HepG2 (cell line): ENCODE measurements around the gene TRAP1. TPM values are rescaled to one million over a fixed set of nuclear protein-coding genes. Genes with fewer than 3 reads are reported as not detected.
A peak's percentile ranks its signal among the peaks of the same experiment; 100 is the strongest.

Experiments
- FOSL2 ChIP-seq: sonication (generic); formaldehyde crosslinking; IDR thresholded peaks from 2 replicates; pipeline ENCODE4 v1.4.0; 2020; ENCODE audit warnings: missing genetic modification reagents
- FOXJ3 ChIP-seq: sonication (generic); formaldehyde crosslinking; IDR thresholded peaks from 2 replicates; pipeline ENCODE4 v1.4.0; 2020; ENCODE audit warnings: missing genetic modification reagents, mild to moderate bottlenecking, borderline replicate concordance
- GFI1 ChIP-seq: sonication (generic); formaldehyde crosslinking; IDR thresholded peaks from 2 replicates; pipeline ENCODE4 v1.5.0; 2020; ENCODE audit warnings: missing genetic modification reagents, mild to moderate bottlenecking, borderline replicate concordance
- GPN1 ChIP-seq: sonication (generic); formaldehyde crosslinking; IDR thresholded peaks from 2 replicates; pipeline ENCODE4 v1.5.1; 2020; ENCODE audit warnings: missing genetic modification reagents, borderline replicate concordance
- HBP1 ChIP-seq: IDR thresholded peaks from 2 replicates; pipeline ENCODE4 v1.6.1; 2016; ENCODE audit warnings: low read depth, control low read depth
- HDAC1 ChIP-seq: sonication (generic); formaldehyde crosslinking; IDR thresholded peaks from 2 replicates; pipeline ENCODE4 v1.5.1; 2020; ENCODE audit warnings: mild to moderate bottlenecking, missing genetic modification reagents
- MEIS2 ChIP-seq: sonication (generic); formaldehyde crosslinking; IDR thresholded peaks from 2 replicates; pipeline ENCODE4 v1.9.0; 2021; ENCODE audit warnings: mild to moderate bottlenecking, missing genetic modification reagents
- NCOA1 ChIP-seq: sonication (generic); formaldehyde crosslinking; IDR thresholded peaks from 2 replicates; pipeline ENCODE4 v1.9.0; 2021; ENCODE audit warnings: missing genetic modification reagents
- NFYB ChIP-seq: sonication (generic); formaldehyde crosslinking; IDR thresholded peaks from 2 replicates; pipeline ENCODE4 v1.4.0; 2020; ENCODE audit warnings: missing genetic modification reagents
- NFYC ChIP-seq: IDR thresholded peaks from 2 replicates; pipeline ENCODE4 v1.6.1; 2016; ENCODE audit warnings: missing genetic modification reagents, missing compliant biosample characterization
- NR2C2 ChIP-seq: sonication (generic); formaldehyde crosslinking; IDR thresholded peaks from 2 replicates; pipeline ENCODE4 v1.4.0; 2020; ENCODE audit warnings: missing genetic modification reagents, mild to moderate bottlenecking, moderate library complexity, borderline replicate concordance
- PPARG ChIP-seq: conservative IDR thresholded peaks from 2 replicates; pipeline ENCODE4 v1.6.1; 2016; ENCODE audit warnings: missing biosample characterization, missing genetic modification reagents
- SAP130 ChIP-seq: IDR thresholded peaks from 2 replicates; pipeline ENCODE4 v1.6.1; 2016; ENCODE audit warnings: low read depth
- ZBTB8A ChIP-seq: sonication (generic); formaldehyde crosslinking; IDR thresholded peaks from 2 replicates; pipeline ENCODE4 v1.4.0; 2020; ENCODE audit warnings: mild to moderate bottlenecking, low read depth, missing genetic modification reagents, borderline replicate concordance
- ZNF430 ChIP-seq: sonication (generic); formaldehyde crosslinking; IDR thresholded peaks from 2 replicates; pipeline ENCODE4 v1.9.0; 2021; ENCODE audit warnings: mild to moderate bottlenecking, missing genetic modification reagents
- ZNF614 ChIP-seq: IDR thresholded peaks from 2 replicates; pipeline ENCODE4 v1.6.1; 2018; ENCODE audit warnings: missing biosample characterization, missing genetic modification reagents, inconsistent platforms, borderline replicate concordance
- ZNF780A ChIP-seq: sonication (generic); formaldehyde crosslinking; IDR thresholded peaks from 2 replicates; pipeline ENCODE4 v1.8.0; 2022; ENCODE audit warnings: mild to moderate bottlenecking, missing genetic modification reagents, moderate library complexity
- ZNF788 ChIP-seq: sonication (generic); formaldehyde crosslinking; IDR thresholded peaks from 2 replicates; pipeline ENCODE4 v1.5.0; 2020; ENCODE audit warnings: mild to moderate bottlenecking, missing genetic modification reagents, borderline replicate concordance
- polyA plus RNA-seq, 8 experiments: library from polyadenylated mRNA; depleted of rRNA in 3 of 8; stranded (reverse) in 7 of 8; unstranded in 1 of 8; fragments of >200 nt; fragmentation: Illumina TruSeq in 4 of 8; extraction: Trizol in 4 of 8; gene quantifications; 2 replicates each; pipeline versions ENCODE4 v1.2.1 to v1.2.3, GENCODE V29; 2011 to 2016; ENCODE audit warnings: low read depth in 4 of 8, missing spikeins in 1 of 8, mixed read lengths in 1 of 8; ENCODE audit not compliant: insufficient read depth in 1 of 8
- total RNA-seq, 5 experiments: library from RNA; depleted of rRNA; stranded (reverse); fragments of >200 nt; fragmentation: Illumina TruSeq; extraction: Trizol; gene quantifications; 2 replicates each; pipeline ENCODE4 v1.2.3, GENCODE V29; 2016; ENCODE audit warnings: low read depth in 1 of 5
- TF ChIP-seq, protein P1 (sequence below), 2 experiments: sonication (generic) in 1 of 2; formaldehyde crosslinking in 1 of 2; IDR thresholded peaks; 2 replicates each; pipeline versions ENCODE4 v1.6.1 to v1.9.0; 2014 to 2022; ENCODE audit warnings: antibody characterized with exemption in 1 of 2, borderline replicate concordance in 1 of 2, inconsistent platforms in 1 of 2, low read depth in 1 of 2, missing genetic modification reagents in 1 of 2
- TF ChIP-seq, protein P2 (sequence below): sonication (generic); formaldehyde crosslinking; IDR thresholded peaks from 2 replicates; pipeline ENCODE4 v1.4.0; 2020; ENCODE audit warnings: missing genetic modification reagents

TRAP1 gene
- total and polyA plus RNA-seq, 2 of the 13 experiments (the other 11 are each of a cell fraction or from before 2014, with no cell fraction given), result 127 to 240 TPM

GRCh38 chr16:3640207-3640606 is 77.1 kb downstream of the TRAP1 start (continued):
- TF ChIP-seq, protein P1, sequence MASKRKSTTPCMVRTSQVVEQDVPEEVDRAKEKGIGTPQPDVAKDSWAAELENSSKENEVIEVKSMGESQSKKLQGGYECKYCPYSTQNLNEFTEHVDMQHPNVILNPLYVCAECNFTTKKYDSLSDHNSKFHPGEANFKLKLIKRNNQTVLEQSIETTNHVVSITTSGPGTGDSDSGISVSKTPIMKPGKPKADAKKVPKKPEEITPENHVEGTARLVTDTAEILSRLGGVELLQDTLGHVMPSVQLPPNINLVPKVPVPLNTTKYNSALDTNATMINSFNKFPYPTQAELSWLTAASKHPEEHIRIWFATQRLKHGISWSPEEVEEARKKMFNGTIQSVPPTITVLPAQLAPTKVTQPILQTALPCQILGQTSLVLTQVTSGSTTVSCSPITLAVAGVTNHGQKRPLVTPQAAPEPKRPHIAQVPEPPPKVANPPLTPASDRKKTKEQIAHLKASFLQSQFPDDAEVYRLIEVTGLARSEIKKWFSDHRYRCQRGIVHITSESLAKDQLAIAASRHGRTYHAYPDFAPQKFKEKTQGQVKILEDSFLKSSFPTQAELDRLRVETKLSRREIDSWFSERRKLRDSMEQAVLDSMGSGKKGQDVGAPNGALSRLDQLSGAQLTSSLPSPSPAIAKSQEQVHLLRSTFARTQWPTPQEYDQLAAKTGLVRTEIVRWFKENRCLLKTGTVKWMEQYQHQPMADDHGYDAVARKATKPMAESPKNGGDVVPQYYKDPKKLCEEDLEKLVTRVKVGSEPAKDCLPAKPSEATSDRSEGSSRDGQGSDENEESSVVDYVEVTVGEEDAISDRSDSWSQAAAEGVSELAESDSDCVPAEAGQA (IDR thresholded peaks at IDR 0.05; ENCODE audit: low read depth), result no peak
- TF ChIP-seq, protein P1 (CRISPR knock-in tag; IDR thresholded peaks at IDR 0.05; ENCODE audit: borderline replicate concordance), result no peak
- peak; percentile 51; the same call in 1 of the 2 replicates for TF ChIP-seq SAP130 (CRISPR knock-in tag)
- TF ChIP-seq GPN1 (CRISPR knock-in tag), result no peak
- 0 out of 2 replicates have a peak, but pooled peaks have one; percentile 52 for TF ChIP-seq FOXJ3 (CRISPR knock-in tag)
- 0 out of 2 replicates have a peak, but pooled peaks have one; percentile 29 for TF ChIP-seq MEIS2 (CRISPR knock-in tag)
- peak; percentile 40; the same call in 1 of the 2 replicates for TF ChIP-seq NFYC (CRISPR knock-in tag)
- TF ChIP-seq ZNF614 (CRISPR knock-in tag), result peak; percentile 64; the same call in 1 of the 2 replicates
- TF ChIP-seq GFI1 (CRISPR knock-in tag), result peak; percentile 95
- no peak for TF ChIP-seq HBP1 (CRISPR knock-in tag)
- TF ChIP-seq ZNF430, result peak; percentile 64; the same call in 1 of the 2 replicates
- TF ChIP-seq HDAC1 (CRISPR knock-in tag), result peak; percentile 63; the same call in 1 of the 2 replicates
- 0 out of 2 replicates have a peak, but pooled peaks have one; percentile 16 for TF ChIP-seq PPARG (CRISPR knock-in tag)
- peak; percentile 23; the same call in 1 of the 2 replicates for TF ChIP-seq ZNF788 (CRISPR knock-in tag)
- TF ChIP-seq NCOA1 (CRISPR knock-in tag), result 0 out of 2 replicates have a peak, but pooled peaks have one; percentile 38
- TF ChIP-seq FOSL2 (CRISPR knock-in tag), result 0 out of 2 replicates have a peak, but pooled peaks have one; percentile 5
- no peak for TF ChIP-seq NR2C2
- TF ChIP-seq ZNF780A (CRISPR knock-in tag), result no peak
- TF ChIP-seq, protein P2, sequence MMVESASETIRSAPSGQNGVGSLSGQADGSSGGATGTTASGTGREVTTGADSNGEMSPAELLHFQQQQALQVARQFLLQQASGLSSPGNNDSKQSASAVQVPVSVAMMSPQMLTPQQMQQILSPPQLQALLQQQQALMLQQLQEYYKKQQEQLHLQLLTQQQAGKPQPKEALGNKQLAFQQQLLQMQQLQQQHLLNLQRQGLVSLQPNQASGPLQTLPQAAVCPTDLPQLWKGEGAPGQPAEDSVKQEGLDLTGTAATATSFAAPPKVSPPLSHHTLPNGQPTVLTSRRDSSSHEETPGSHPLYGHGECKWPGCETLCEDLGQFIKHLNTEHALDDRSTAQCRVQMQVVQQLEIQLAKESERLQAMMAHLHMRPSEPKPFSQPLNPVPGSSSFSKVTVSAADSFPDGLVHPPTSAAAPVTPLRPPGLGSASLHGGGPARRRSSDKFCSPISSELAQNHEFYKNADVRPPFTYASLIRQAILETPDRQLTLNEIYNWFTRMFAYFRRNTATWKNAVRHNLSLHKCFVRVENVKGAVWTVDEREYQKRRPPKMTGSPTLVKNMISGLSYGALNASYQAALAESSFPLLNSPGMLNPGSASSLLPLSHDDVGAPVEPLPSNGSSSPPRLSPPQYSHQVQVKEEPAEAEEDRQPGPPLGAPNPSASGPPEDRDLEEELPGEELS (CRISPR knock-in tag), result peak; percentile 70
- TF ChIP-seq NFYB (CRISPR knock-in tag), result peak; percentile 46; the same call in 1 of the 2 replicates
- no peak for TF ChIP-seq ZBTB8A (CRISPR knock-in tag)
